HUES48 (cell line): ENCODE measurements around the gene TEKT3.

ENCODE experiments used
- H3K27ac ChIP-seq: one replicate; pipeline ENCODE4 v1.7.0; 2013; ENCODE audit warnings: low read depth, low read length, inconsistent platforms
- H3K27me3 ChIP-seq: 2 replicates; pipeline ENCODE4 v1.6.1; 2013; ENCODE audit warnings: mild to moderate bottlenecking, low read length; ENCODE audit not compliant: control insufficient read depth, insufficient read depth
- H3K36me3 ChIP-seq: 2 replicates; pipeline ENCODE4 v1.6.1; 2013; ENCODE audit warnings: low read length; ENCODE audit not compliant: control insufficient read depth, insufficient read depth
- H3K4me1 ChIP-seq: 2 replicates; pipeline ENCODE4 v1.6.1; 2013; ENCODE audit warnings: mild to moderate bottlenecking, low read length; ENCODE audit not compliant: control insufficient read depth, insufficient read depth
- H3K4me3 ChIP-seq: 2 replicates; pipeline ENCODE4 v1.5.1; 2013; ENCODE audit warnings: mild to moderate bottlenecking, low read depth, low read length
- H3K9ac ChIP-seq: 2 replicates; pipeline ENCODE4 v1.6.1; 2013; ENCODE audit warnings: mild to moderate bottlenecking, low read depth, low read length, moderate library complexity
- H3K9me3 ChIP-seq: 2 replicates; pipeline ENCODE4 v1.6.1; 2013; ENCODE audit warnings: low read length; ENCODE audit not compliant: control insufficient read depth, insufficient read depth

The TEKT3 gene

GRCh38 chr17:15257796-15258512, 83.4 kb downstream of the TEKT3 start:
- Histone ChIP-seq H3K9ac (no peak overlapping the region), H3K27ac (no peak overlapping the region), H3K36me3 (no peaks in the 10 kb centered on the region), H3K4me3 (peak overlapping the region; percentile 33; the same call in 1 of the 2 replicates), H3K27me3 (peaks cover 62% of the 10 kb centered on the region), H3K9me3 (no peaks in the 10 kb centered on the region), H3K4me1 (peaks cover 9% of the 10 kb centered on the region; the same call in 1 of the 2 replicates)

GRCh38 chr17:15257258-15257788, 84.1 kb downstream of the TEKT3 start:
- Histone ChIP-seq H3K9me3 (no peaks in the 10 kb centered on the region), H3K27ac (no peak overlapping the region), H3K4me1 (peaks cover 9% of the 10 kb centered on the region; the same call in 1 of the 2 replicates), H3K4me3 (peak overlapping the region; percentile 33; the same call in 1 of the 2 replicates), H3K9ac (no peak overlapping the region), H3K36me3 (no peaks in the 10 kb centered on the region), H3K27me3 (peaks cover 56% of the 10 kb centered on the region)

- Histone ChIP-seq H3K36me3 (no peaks in the 10 kb centered on the region), H3K4me1 (peaks cover 5% of the 10 kb centered on the region; the same call in 1 of the 2 replicates), H3K9me3 (no peaks in the 10 kb centered on the region), H3K4me3 (no peak overlapping the region), H3K27ac (no peak overlapping the region), H3K27me3 (peaks cover 50% of the 10 kb centered on the region), H3K9ac (no peak overlapping the region)
Observed at GRCh38 chr17:15256689-15257088, 84.7 kb downstream of the TEKT3 start.

GRCh38 chr17:15255713-15256454, 85.5 kb downstream of the TEKT3 start:
- no peaks in the 10 kb centered on the region for H3K9me3 ChIP-seq
- H3K36me3 ChIP-seq, result no peaks in the 10 kb centered on the region
- no peaks in the 10 kb centered on the region for H3K4me1 ChIP-seq
- H3K27ac ChIP-seq, result no peak overlapping the region
- H3K9ac ChIP-seq, result no peak overlapping the region
- peaks cover 42% of the 10 kb centered on the region for H3K27me3 ChIP-seq
- H3K4me3 ChIP-seq, result no peak overlapping the region
